ENCODE data around the gene RAD51B. TPM values are rescaled to one million over a fixed set of nuclear protein-coding genes. Genes with fewer than 3 reads are reported as not detected.

Gene RAD51B
- total and polyA plus RNA-seq, 2 of the 13 experiments (the other 11 are each of a cell fraction or from before 2014, with no cell fraction given), result 7.0 to 9.5 TPM

DNA sequence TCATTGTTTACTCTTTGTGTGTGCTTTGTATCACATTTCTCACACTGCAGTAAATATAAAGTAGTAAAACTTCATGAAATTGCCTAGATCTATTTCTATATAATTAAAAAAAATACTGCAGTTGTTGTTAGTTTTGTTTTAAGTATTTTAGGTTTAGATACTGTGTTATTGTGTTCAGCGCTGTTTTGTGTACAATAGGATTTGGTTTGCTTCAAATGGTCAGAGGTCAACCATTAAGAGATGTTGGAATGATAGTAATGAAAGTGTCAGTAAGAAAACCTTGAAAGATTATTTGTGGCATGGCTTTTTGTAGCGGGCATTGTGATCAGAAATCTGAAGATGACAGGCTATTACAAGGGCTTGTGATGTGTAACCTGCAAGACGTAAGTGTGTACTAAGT is 67.9 kb downstream of the RAD51B start (continued):
- no peak for TF ChIP-seq SOX13 (IDR thresholded peaks at IDR 0.05)
- TF ChIP-seq SOX13 (CRISPR knock-in tag; conservative IDR thresholded peaks at IDR 0.05 in 1 of 2, IDR thresholded peaks at IDR 0.05 in 1 of 2), result 0 out of 4 replicates have a peak, but pooled peaks of 1 of the 2 experiments have one; percentile 25
- TF ChIP-seq ZFP1 (CRISPR knock-in tag; IDR thresholded peaks at IDR 0.05), result no peak
- peak; percentile 12; the same call in 1 of the 2 replicates for TF ChIP-seq SOX5 (CRISPR knock-in tag; IDR thresholded peaks at IDR 0.05; ENCODE audit: borderline replicate concordance)
- no peak for TF ChIP-seq ARHGAP35 (CRISPR knock-in tag; IDR thresholded peaks at IDR 0.05; ENCODE audit: borderline replicate concordance)
- no peak for TF ChIP-seq NFYB (CRISPR knock-in tag; IDR thresholded peaks at IDR 0.05)
- no peak for TF ChIP-seq ZBTB7B (CRISPR knock-in tag; IDR thresholded peaks at IDR 0.05)
- no peak for TF ChIP-seq U2AF1 (optimal IDR thresholded peaks at IDR 0.05; ENCODE audit: low read depth, low read length)
- peak; percentile 32; the same call in 1 of the 2 replicates for TF ChIP-seq NR2F6 (IDR thresholded peaks at IDR 0.05)
- TF ChIP-seq NR2F6 (CRISPR knock-in tag; IDR thresholded peaks at IDR 0.05), result 0 out of 2 replicates have a peak, but pooled peaks have one; percentile 15
- TF ChIP-seq, protein P1, sequence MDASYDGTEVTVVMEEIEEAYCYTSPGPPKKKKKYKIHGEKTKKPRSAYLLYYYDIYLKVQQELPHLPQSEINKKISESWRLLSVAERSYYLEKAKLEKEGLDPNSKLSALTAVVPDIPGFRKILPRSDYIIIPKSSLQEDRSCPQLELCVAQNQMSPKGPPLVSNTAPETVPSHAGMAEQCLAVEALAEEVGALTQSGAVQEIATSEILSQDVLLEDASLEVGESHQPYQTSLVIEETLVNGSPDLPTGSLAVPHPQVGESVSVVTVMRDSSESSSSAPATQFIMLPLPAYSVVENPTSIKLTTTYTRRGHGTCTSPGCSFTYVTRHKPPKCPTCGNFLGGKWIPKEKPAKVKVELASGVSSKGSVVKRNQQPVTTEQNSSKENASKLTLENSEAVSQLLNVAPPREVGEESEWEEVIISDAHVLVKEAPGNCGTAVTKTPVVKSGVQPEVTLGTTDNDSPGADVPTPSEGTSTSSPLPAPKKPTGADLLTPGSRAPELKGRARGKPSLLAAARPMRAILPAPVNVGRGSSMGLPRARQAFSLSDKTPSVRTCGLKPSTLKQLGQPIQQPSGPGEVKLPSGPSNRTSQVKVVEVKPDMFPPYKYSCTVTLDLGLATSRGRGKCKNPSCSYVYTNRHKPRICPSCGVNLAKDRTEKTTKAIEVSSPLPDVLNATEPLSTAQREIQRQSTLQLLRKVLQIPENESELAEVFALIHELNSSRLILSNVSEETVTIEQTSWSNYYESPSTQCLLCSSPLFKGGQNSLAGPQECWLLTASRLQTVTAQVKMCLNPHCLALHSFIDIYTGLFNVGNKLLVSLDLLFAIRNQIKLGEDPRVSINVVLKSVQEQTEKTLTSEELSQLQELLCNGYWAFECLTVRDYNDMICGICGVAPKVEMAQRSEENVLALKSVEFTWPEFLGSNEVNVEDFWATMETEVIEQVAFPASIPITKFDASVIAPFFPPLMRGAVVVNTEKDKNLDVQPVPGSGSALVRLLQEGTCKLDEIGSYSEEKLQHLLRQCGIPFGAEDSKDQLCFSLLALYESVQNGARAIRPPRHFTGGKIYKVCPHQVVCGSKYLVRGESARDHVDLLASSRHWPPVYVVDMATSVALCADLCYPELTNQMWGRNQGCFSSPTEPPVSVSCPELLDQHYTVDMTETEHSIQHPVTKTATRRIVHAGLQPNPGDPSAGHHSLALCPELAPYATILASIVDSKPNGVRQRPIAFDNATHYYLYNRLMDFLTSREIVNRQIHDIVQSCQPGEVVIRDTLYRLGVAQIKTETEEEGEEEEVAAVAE (CRISPR knock-in tag; IDR thresholded peaks at IDR 0.05; ENCODE audit: borderline replicate concordance), result no peak
- TF ChIP-seq BORCS8-MEF2B (CRISPR knock-in tag; IDR thresholded peaks at IDR 0.05), result no peak

All from HepG2 (cell line).